Endodermal cell (in vitro differentiated cells): Measurements from ENCODE around the gene TDRD3. TPM values are rescaled to one million over a fixed set of nuclear protein-coding genes. Genes with fewer than 3 reads are reported as not detected.

Experiments
- DNase-seq: peaks from one replicate; pipeline ENCODE4 v3.0.0-alpha.2; 2017
- H3K27ac ChIP-seq: 2 replicates; pipeline ENCODE4 v1.5.1; 2013; ENCODE audit warnings: mild to moderate bottlenecking, low read depth, low read length, moderate library complexity
- H3K27me3 ChIP-seq: 2 replicates; pipeline ENCODE4 v1.6.1; 2013; ENCODE audit warnings: mild to moderate bottlenecking, low read length, moderate library complexity; ENCODE audit not compliant: insufficient read depth, control insufficient read depth, poor library complexity, severe bottlenecking
- H3K36me3 ChIP-seq: 2 replicates; pipeline ENCODE4 v1.7.0; 2013; ENCODE audit warnings: mild to moderate bottlenecking, low read length, moderate library complexity; ENCODE audit not compliant: control insufficient read depth, insufficient read depth
- H3K4me1 ChIP-seq: one replicate; pipeline ENCODE4 v1.7.0; 2013; ENCODE audit warnings: low read length; ENCODE audit not compliant: control insufficient read depth, insufficient read depth
- H3K4me3 ChIP-seq: 2 replicates; pipeline ENCODE4 v1.5.1; 2013; ENCODE audit warnings: mild to moderate bottlenecking, low read length, moderate library complexity
- H3K9ac ChIP-seq: 2 replicates; pipeline ENCODE4 v1.6.1; 2013; ENCODE audit warnings: mild to moderate bottlenecking, low read length, moderate library complexity; ENCODE audit not compliant: poor library complexity, severe bottlenecking; ENCODE audit errors: extremely low read depth
- H3K9me3 ChIP-seq: 2 replicates; pipeline ENCODE4 v1.6.1; 2013; ENCODE audit warnings: mild to moderate bottlenecking, low read length, moderate library complexity; ENCODE audit not compliant: control insufficient read depth
- H3K27ac Mint-ChIP-seq: 2 replicates; pipeline ENCODE4 v1.8.0; 2020; ENCODE audit warnings: mixed read lengths
- H3K27me3 Mint-ChIP-seq: 2 replicates; pipeline ENCODE4 v1.8.0; 2021; ENCODE audit warnings: mild to moderate bottlenecking, mixed read lengths; ENCODE audit not compliant: insufficient read depth
- H3K36me3 Mint-ChIP-seq: 2 replicates; pipeline ENCODE4 v1.8.0; 2020; ENCODE audit warnings: low read depth, mixed read lengths
- H3K4me1 Mint-ChIP-seq: 2 replicates; pipeline ENCODE4 v1.8.0; 2020; ENCODE audit warnings: mixed read lengths
- H3K4me3 Mint-ChIP-seq: 2 replicates; pipeline ENCODE4 v1.8.0; 2020; ENCODE audit warnings: mild to moderate bottlenecking, moderate library complexity, mixed read lengths
- H3K9me3 Mint-ChIP-seq: 2 replicates; pipeline ENCODE4 v1.8.0; 2020; ENCODE audit warnings: mild to moderate bottlenecking, mixed read lengths
- WGBS, 2 experiments: methylation state at CpG; one replicate each; pipeline versions ENCODE4 v1.1.5 to v1.1.7; 2013; ENCODE audit warnings: missing lambda C conversion rate in 2 of 2, mixed read lengths in 1 of 2; ENCODE audit not compliant: insufficient coverage in 1 of 2, insufficient read length in 1 of 2; 5-methylcytosine and 5-hydroxymethylcytosine counted together
- total RNA-seq, 2 donors: library from RNA; stranded (reverse); fragmentation: NEBNext Ultra II Directional in 1 of 2; extraction: Animal tissue kit (Norgen Biotek cat#: 25700) in 1 of 2; gene quantifications; 2 replicates in 1 of 2; 3 replicates in 1 of 2; pipeline ENCODE4 v1.2.1, GENCODE V29; 2021
- TF ChIP-seq, protein P1 (sequence below): fragments of 200-600 bp; sonication (generic); conservative IDR thresholded peaks from 2 replicates; pipeline ENCODE4 v1.5.0; 2021; ENCODE audit warnings: antibody characterized with exemption, mild to moderate bottlenecking

Gene TDRD3
- total RNA-seq, 2 donors from 2014 or later, result 25.3 to 36.1 TPM

DNA sequence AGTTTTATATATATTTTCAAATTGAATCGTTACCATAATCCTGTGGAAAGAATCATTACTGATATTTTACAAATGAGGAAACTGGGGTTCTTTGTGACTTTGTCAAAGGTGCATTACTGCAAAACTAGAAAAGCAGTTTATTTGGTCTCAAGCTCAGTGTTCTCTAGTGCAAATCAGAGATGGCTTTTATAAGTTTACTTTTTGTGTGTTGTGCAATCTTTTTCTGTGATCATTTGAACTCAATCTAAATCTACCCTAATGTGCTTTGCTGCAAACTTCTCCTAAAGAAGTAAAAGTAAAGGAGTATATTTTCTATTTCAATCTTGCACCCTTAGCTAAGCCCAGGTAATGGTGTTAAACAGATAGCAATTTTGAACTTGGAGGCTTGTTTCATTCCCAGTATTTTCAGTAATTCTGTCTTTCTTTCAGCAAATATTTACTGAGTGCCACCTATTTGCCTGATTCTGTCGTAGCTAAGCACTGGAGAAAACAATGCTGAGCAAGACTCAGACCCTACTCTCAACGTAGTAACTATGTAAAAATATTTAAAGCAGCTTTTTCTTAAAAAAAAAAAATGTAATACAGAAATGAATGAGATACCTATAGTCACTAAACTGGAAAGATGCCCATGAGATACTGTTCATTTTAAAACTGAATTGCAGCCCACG, 124.0 kb downstream of the TDRD3 start:
- Histone ChIP-seq H3K36me3 (no peaks in the 10 kb centered on the region), H3K27me3 (no peaks in the 10 kb centered on the region), H3K4me1 (no peaks in the 10 kb centered on the region), H3K9ac (no peak overlapping the region), H3K9me3 (no peaks in the 10 kb centered on the region), H3K27ac (no peak overlapping the region), H3K4me3 (no peak overlapping the region)
- no peaks in the 10 kb centered on the region for H3K4me1 Mint-ChIP-seq
- no peaks in the 10 kb centered on the region for H3K27me3 Mint-ChIP-seq
- TF ChIP-seq, protein P1, sequence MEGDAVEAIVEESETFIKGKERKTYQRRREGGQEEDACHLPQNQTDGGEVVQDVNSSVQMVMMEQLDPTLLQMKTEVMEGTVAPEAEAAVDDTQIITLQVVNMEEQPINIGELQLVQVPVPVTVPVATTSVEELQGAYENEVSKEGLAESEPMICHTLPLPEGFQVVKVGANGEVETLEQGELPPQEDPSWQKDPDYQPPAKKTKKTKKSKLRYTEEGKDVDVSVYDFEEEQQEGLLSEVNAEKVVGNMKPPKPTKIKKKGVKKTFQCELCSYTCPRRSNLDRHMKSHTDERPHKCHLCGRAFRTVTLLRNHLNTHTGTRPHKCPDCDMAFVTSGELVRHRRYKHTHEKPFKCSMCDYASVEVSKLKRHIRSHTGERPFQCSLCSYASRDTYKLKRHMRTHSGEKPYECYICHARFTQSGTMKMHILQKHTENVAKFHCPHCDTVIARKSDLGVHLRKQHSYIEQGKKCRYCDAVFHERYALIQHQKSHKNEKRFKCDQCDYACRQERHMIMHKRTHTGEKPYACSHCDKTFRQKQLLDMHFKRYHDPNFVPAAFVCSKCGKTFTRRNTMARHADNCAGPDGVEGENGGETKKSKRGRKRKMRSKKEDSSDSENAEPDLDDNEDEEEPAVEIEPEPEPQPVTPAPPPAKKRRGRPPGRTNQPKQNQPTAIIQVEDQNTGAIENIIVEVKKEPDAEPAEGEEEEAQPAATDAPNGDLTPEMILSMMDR, result no peak
- no peak overlapping the region for H3K27ac Mint-ChIP-seq
- no peaks in the 10 kb centered on the region for H3K9me3 Mint-ChIP-seq
- no peak overlapping the region for H3K4me3 Mint-ChIP-seq
- DNase-seq, result no peak
- H3K36me3 Mint-ChIP-seq, result peaks cover 2% of the 10 kb centered on the region
- WGBS, 2 experiments, result 100% methylated on average over 2 to 3 of the region's 4 CpGs

DNA sequence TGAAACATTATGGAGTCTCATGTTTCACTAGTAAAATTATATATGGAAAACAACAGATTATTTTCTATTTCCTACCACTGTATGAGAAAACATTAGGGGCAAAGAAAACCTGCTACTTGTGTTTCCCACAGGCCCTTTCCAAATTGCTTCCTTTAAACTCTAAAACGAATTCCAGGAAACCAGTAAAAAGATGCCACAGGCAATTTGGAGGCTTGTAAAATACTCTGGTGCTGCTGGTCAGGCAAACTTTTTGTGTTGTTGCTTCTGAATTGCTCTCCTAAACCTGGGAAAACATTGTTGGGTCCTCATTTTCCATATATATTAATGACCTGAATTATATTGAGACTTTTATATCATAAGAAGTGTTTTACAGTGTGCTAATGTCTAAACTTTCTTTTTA, 141.5 kb downstream of the TDRD3 start:
- Histone ChIP-seq H3K9me3 (no peaks in the 10 kb centered on the region), H3K27me3 (no peaks in the 10 kb centered on the region), H3K4me1 (no peaks in the 10 kb centered on the region), H3K27ac (no peak overlapping the region), H3K4me3 (no peak overlapping the region), H3K9ac (no peak overlapping the region), H3K36me3 (peaks cover 3% of the 10 kb centered on the region)
- Mint-ChIP-seq H3K27ac (no peak overlapping the region), H3K4me3 (no peak overlapping the region), H3K9me3 (no peaks in the 10 kb centered on the region), H3K27me3 (no peaks in the 10 kb centered on the region), H3K36me3 (no peaks in the 10 kb centered on the region), H3K4me1 (no peaks in the 10 kb centered on the region)
- TF ChIP-seq, protein P1, result no peak
- no peak for DNase-seq
- WGBS, 2 experiments, result 77% methylated on average over 1 of the region's 1 CpG; no CpG with 5 or more reads in 1 of the 2 experiments

DNA sequence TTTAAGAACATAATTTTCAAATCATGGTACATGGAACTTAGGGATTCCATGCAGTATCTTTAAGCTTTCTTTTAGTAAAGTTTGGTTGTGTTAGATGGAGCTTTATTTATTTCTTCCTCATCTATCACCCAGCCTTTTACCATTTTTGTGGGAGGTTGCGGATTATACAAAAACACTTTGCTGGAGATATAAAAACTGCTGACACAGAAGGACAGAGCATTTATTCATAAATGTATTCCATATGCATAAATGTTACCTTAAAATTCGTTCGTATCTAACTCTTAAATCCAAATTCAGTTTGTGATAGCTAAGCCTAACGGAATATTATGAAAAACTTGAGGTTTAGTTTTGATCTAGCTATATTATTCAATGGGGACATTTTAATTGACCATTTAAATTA, 143.3 kb downstream of the TDRD3 start:
- Mint-ChIP-seq H3K4me3 (no peak overlapping the region), H3K9me3 (no peaks in the 10 kb centered on the region), H3K36me3 (no peaks in the 10 kb centered on the region), H3K4me1 (no peaks in the 10 kb centered on the region), H3K27ac (no peak overlapping the region), H3K27me3 (no peaks in the 10 kb centered on the region)
- DNase-seq, result no peak
- 95% methylated on average over 4 of the region's 4 CpGs; no CpG with 5 or more reads in 1 of the 2 experiments for WGBS, 2 experiments
- Histone ChIP-seq H3K27ac (no peak overlapping the region), H3K9me3 (no peaks in the 10 kb centered on the region), H3K4me3 (no peak overlapping the region), H3K27me3 (no peaks in the 10 kb centered on the region), H3K9ac (no peak overlapping the region), H3K4me1 (no peaks in the 10 kb centered on the region), H3K36me3 (peaks cover 3% of the 10 kb centered on the region)
- TF ChIP-seq, protein P1, result no peak
